ENCODE data around the gene ABCA3. TPM values are rescaled to one million over a fixed set of nuclear protein-coding genes. Genes with fewer than 3 reads are reported as not detected.

Gene ABCA3
- total RNA-seq, 1 donor = 1.4 TPM

DNA sequence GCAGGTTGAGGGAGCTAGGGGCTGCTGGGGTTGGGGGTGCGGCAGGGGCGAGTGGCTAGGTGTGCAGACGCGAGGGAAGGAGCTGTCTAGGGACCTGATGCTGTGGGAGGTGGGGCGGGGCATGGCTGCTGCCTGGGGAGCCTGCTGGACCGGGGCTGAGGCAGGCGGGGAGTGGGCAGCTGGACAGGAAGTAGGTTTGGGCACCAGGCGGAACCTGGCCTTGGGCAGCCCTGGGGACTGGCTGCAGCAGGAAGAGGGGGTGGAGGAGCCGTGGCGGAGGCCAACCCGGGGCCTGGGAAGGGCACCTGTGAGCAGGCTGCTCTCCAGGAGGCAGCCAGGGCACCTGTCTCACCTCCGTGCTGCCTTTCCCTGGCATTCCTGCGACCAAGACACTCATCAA lies 110.2 kb downstream of the ABCA3 start:
- TF ChIP-seq CTCF (IDR thresholded peaks at IDR 0.05; ENCODE audit: extremely low read depth, low read depth, low read length) = no peak
- no peak overlapping the region for H3K4me2 ChIP-seq (ENCODE audit: insufficient read depth, low read length)
- H3K4me3 ChIP-seq (ENCODE audit: insufficient read depth, low read length) = no peak overlapping the region
- peaks cover 47% of the 10 kb centered on the region for H4K20me1 ChIP-seq (ENCODE audit: insufficient read depth, low read length)
- peaks cover 7% of the 10 kb centered on the region for H3K4me1 ChIP-seq (ENCODE audit: insufficient read depth, low read length)
- no peaks in the 10 kb centered on the region for H3K27me3 ChIP-seq (ENCODE audit: insufficient read depth, low read length)
- no peak overlapping the region for H3K27ac ChIP-seq (ENCODE audit: low read depth, low read length)
- no peaks in the 10 kb centered on the region for H3K9me3 ChIP-seq (ENCODE audit: low read depth, low read length)
- peaks cover 46% of the 10 kb centered on the region for H3K79me2 ChIP-seq (ENCODE audit: insufficient read depth, low read length)
- H2AFZ ChIP-seq (ENCODE audit: low read length) = no peak overlapping the region
- peaks cover 42% of the 10 kb centered on the region for H3K36me3 ChIP-seq (ENCODE audit: insufficient read depth, low read length)
- no peak for DNase-seq (ENCODE audit: insufficient read length, low spot score, missing footprints)

DNA sequence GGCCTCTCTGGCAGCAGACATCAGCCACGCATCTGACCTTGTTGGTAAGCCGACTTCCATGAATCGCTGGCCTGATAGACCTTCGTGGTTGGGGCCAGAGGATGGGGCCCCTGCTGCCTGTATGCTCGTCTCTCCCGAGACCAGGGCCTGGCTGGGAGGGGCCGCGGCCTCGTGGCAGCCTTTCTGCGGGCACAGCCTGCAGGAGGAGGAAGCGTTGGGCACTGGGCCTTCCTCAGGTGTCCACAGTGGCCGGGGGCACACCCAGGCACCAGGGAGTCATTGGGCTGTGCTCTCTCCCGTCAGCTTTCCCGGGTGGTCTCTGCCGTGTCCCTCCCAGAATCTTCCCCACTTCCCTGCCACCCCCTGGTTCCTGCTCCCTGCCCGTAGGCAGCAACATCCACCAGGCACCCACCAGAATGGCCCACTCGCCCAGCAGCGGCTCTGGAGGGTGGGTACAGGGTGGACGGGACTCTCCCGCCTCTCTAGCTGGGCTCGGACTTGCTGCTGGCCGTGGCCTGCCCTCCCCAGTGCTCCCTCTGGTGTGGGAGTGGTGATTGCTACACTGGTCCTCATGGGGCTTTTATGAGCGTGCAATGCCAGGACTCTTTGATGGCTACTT lies 110.8 kb downstream of the ABCA3 start:
- H3K9me3 ChIP-seq (ENCODE audit: low read depth, low read length) = no peaks in the 10 kb centered on the region
- H3K36me3 ChIP-seq (ENCODE audit: insufficient read depth, low read length) = peaks cover 36% of the 10 kb centered on the region
- peaks cover 52% of the 10 kb centered on the region for H4K20me1 ChIP-seq (ENCODE audit: insufficient read depth, low read length)
- H3K4me2 ChIP-seq (ENCODE audit: insufficient read depth, low read length) = no peak overlapping the region
- H3K4me1 ChIP-seq (ENCODE audit: insufficient read depth, low read length) = peaks cover 8% of the 10 kb centered on the region
- DNase-seq (ENCODE audit: insufficient read length, low spot score, missing footprints) = no peak
- no peak overlapping the region for H2AFZ ChIP-seq (ENCODE audit: low read length)
- H3K4me3 ChIP-seq (ENCODE audit: insufficient read depth, low read length) = no peak overlapping the region
- no peak overlapping the region for H3K27ac ChIP-seq (ENCODE audit: low read depth, low read length)
- H3K79me2 ChIP-seq (ENCODE audit: insufficient read depth, low read length) = peaks cover 53% of the 10 kb centered on the region
- H3K27me3 ChIP-seq (ENCODE audit: insufficient read depth, low read length) = no peaks in the 10 kb centered on the region
- TF ChIP-seq CTCF (IDR thresholded peaks at IDR 0.05; ENCODE audit: extremely low read depth, low read depth, low read length) = no peak

- Histone ChIP-seq H3K79me2 (ENCODE audit: insufficient read depth, low read length) (peaks cover 59% of the 10 kb centered on the region), H3K27me3 (ENCODE audit: insufficient read depth, low read length) (no peaks in the 10 kb centered on the region), H3K4me2 (ENCODE audit: insufficient read depth, low read length) (no peak overlapping the region), H3K27ac (ENCODE audit: low read depth, low read length) (no peak overlapping the region), H3K4me3 (ENCODE audit: insufficient read depth, low read length) (no peak overlapping the region), H3K4me1 (ENCODE audit: insufficient read depth, low read length) (peaks cover 14% of the 10 kb centered on the region), H3K9me3 (ENCODE audit: low read depth, low read length) (no peaks in the 10 kb centered on the region), H3K36me3 (ENCODE audit: insufficient read depth, low read length) (peaks cover 31% of the 10 kb centered on the region), H2AFZ (ENCODE audit: low read length) (no peak overlapping the region), H4K20me1 (ENCODE audit: insufficient read depth, low read length) (peaks cover 54% of the 10 kb centered on the region)
- TF ChIP-seq CTCF (IDR thresholded peaks at IDR 0.05; ENCODE audit: extremely low read depth, low read depth, low read length) = no peak
- no peak for DNase-seq (ENCODE audit: insufficient read length, low spot score, missing footprints)
These were observed 111.4 kb downstream of the ABCA3 start for GRCh38 chr16:2229091-2229490.

DNA sequence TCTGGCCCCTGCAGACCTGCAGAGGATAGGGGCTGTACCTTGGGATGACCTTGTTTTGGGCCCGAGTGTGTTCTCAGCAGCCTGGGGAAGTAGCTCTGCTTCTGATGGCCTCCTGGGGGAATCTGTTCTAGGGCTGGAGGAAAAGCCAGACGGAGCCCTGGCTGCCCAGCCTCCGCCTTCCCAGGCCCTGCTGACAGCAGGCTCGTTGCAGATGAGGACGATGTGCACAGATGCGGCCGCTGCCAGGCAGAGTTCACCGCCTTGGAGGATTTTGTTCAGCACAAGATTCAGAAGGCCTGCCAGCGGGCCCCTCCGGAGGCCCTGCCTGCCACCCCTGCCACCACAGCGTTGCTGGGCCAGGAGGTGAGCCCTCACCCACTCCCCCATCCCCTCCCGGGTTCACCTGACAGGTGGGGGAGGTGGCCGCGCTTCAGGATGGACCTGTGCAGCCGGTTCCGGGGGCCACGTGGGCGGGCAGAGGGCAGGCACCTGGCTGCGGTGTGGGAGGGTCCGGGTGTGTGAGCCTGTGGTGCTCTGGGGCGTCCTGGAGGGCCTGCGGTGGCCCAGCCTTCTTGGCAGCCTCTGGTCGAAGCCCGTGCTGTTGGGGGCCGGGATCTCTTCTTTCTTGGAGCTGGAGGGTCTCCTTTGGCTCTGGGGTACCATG lies 112.2 kb downstream of the ABCA3 start:
- no peak overlapping the region for H2AFZ ChIP-seq (ENCODE audit: low read length)
- no peaks in the 10 kb centered on the region for H3K9me3 ChIP-seq (ENCODE audit: low read depth, low read length)
- H4K20me1 ChIP-seq (ENCODE audit: insufficient read depth, low read length) = peaks cover 54% of the 10 kb centered on the region
- no peak overlapping the region for H3K4me3 ChIP-seq (ENCODE audit: insufficient read depth, low read length)
- H3K4me2 ChIP-seq (ENCODE audit: insufficient read depth, low read length) = no peak overlapping the region
- peaks cover 28% of the 10 kb centered on the region for H3K36me3 ChIP-seq (ENCODE audit: insufficient read depth, low read length)
- no peak for DNase-seq (ENCODE audit: insufficient read length, low spot score, missing footprints)
- H3K79me2 ChIP-seq (ENCODE audit: insufficient read depth, low read length) = peaks cover 64% of the 10 kb centered on the region
- H3K27me3 ChIP-seq (ENCODE audit: insufficient read depth, low read length) = no peaks in the 10 kb centered on the region
- H3K4me1 ChIP-seq (ENCODE audit: insufficient read depth, low read length) = peaks cover 14% of the 10 kb centered on the region
- H3K27ac ChIP-seq (ENCODE audit: low read depth, low read length) = no peak overlapping the region
- TF ChIP-seq CTCF (IDR thresholded peaks at IDR 0.05; ENCODE audit: extremely low read depth, low read depth, low read length) = no peak
